H9 (cell line): ENCODE data around the gene FICD. TPM values are rescaled to one million over a fixed set of nuclear protein-coding genes. Genes with fewer than 3 reads are reported as not detected.

Experiments used
- DNase-seq: peaks from one replicate; pipeline ENCODE4 v3.0.0-alpha.2; 2017
- H2AFZ ChIP-seq: one replicate; pipeline ENCODE4 v1.6.1; 2013; ENCODE audit warnings: mild to moderate bottlenecking, low read length, control low read depth, moderate library complexity
- H2AK5ac ChIP-seq: 2 replicates; pipeline ENCODE4 v1.6.1; 2013; ENCODE audit warnings: low read length, control low read depth, mixed read lengths; ENCODE audit not compliant: insufficient read length
- H2BK120ac ChIP-seq: one replicate; pipeline ENCODE4 v1.6.1; 2013; ENCODE audit warnings: low read depth, mild to moderate bottlenecking, low read length, control low read depth, inconsistent platforms; ENCODE audit not compliant: poor library complexity, severe bottlenecking
- H2BK12ac ChIP-seq: 2 replicates; pipeline ENCODE4 v1.6.1; 2013; ENCODE audit warnings: low read length, control low read depth, mixed read lengths, low read depth; ENCODE audit not compliant: insufficient read length
- H2BK15ac ChIP-seq: 2 replicates; pipeline ENCODE4 v1.6.1; 2013; ENCODE audit warnings: low read depth, low read length, control low read depth
- H2BK20ac ChIP-seq: one replicate; pipeline ENCODE4 v1.6.1; 2013; ENCODE audit warnings: low read depth, mild to moderate bottlenecking, low read length, control low read depth, inconsistent platforms; ENCODE audit not compliant: poor library complexity, severe bottlenecking
- H2BK5ac ChIP-seq: 2 replicates; pipeline ENCODE4 v1.6.1; 2013; ENCODE audit warnings: low read length, control low read depth, mixed read lengths; ENCODE audit not compliant: insufficient read length
- H3K14ac ChIP-seq: 2 replicates; pipeline ENCODE4 v1.6.1; 2013; ENCODE audit warnings: low read length, control low read depth; ENCODE audit not compliant: insufficient read depth
- H3K18ac ChIP-seq: 2 replicates; pipeline ENCODE4 v1.6.1; 2013; ENCODE audit warnings: low read depth, mild to moderate bottlenecking, mixed read lengths, low read length, control low read depth; ENCODE audit not compliant: insufficient read length
- H3K23ac ChIP-seq: 2 replicates; pipeline ENCODE4 v1.6.1; 2013; ENCODE audit warnings: low read length, control low read depth, mixed read lengths, low read depth; ENCODE audit not compliant: insufficient read length
- H3K23me2 ChIP-seq: 2 replicates; pipeline ENCODE4 v1.6.1; 2013; ENCODE audit warnings: low read depth, mild to moderate bottlenecking, mixed read lengths, low read length, control low read depth; ENCODE audit not compliant: insufficient read length, poor library complexity, severe bottlenecking
- H3K27ac ChIP-seq: 2 replicates; pipeline ENCODE4 v1.5.1; 2013; ENCODE audit warnings: low read length, control low read depth, mixed read lengths, low read depth; ENCODE audit not compliant: insufficient read length
- H3K27me3 ChIP-seq: 2 replicates; pipeline ENCODE4 v1.6.1; 2013; ENCODE audit warnings: low read length, control low read depth, inconsistent platforms; ENCODE audit not compliant: insufficient read depth
- H3K4ac ChIP-seq: 2 replicates; pipeline ENCODE4 v1.6.1; 2013; ENCODE audit warnings: low read depth, mild to moderate bottlenecking, control low read depth, inconsistent platforms, low read length, moderate library complexity
- H3K4me1 ChIP-seq: 2 replicates; pipeline ENCODE4 v1.6.1; 2013; ENCODE audit warnings: low read length, control low read depth, inconsistent platforms; ENCODE audit not compliant: insufficient read depth
- H3K4me2 ChIP-seq: 2 replicates; pipeline ENCODE4 v1.6.1; 2013; ENCODE audit warnings: low read length, control low read depth, mixed read lengths; ENCODE audit not compliant: insufficient read length, insufficient read depth
- H3K56ac ChIP-seq: 2 replicates; pipeline ENCODE4 v1.6.1; 2013; ENCODE audit warnings: low read depth, mild to moderate bottlenecking, mixed read lengths, low read length, control low read depth; ENCODE audit not compliant: insufficient read length
- H3K79me1 ChIP-seq: 2 replicates; pipeline ENCODE4 v1.6.1; 2013; ENCODE audit warnings: low read depth, mild to moderate bottlenecking, moderate library complexity, low read length, control low read depth, inconsistent platforms; ENCODE audit not compliant: insufficient read depth, poor library complexity, severe bottlenecking
- H3K79me2 ChIP-seq: 2 replicates; pipeline ENCODE4 v1.6.1; 2013; ENCODE audit warnings: low read length, control low read depth, inconsistent platforms; ENCODE audit not compliant: insufficient read depth
- H3K9ac ChIP-seq: 2 replicates; pipeline ENCODE4 v1.6.1; 2013; ENCODE audit warnings: low read length, control low read depth, mixed read lengths; ENCODE audit not compliant: insufficient read length; ENCODE audit errors: extremely low read depth
- H3K9me3 ChIP-seq: one replicate; pipeline ENCODE4 v1.6.1; 2013; ENCODE audit warnings: low read depth, low read length, inconsistent platforms; ENCODE audit not compliant: control insufficient read depth
- H3T11ph ChIP-seq: one replicate; pipeline ENCODE4 v1.6.1; 2013; ENCODE audit warnings: mild to moderate bottlenecking, low read length, control low read depth, inconsistent platforms
- H4K20me1 ChIP-seq: one replicate; pipeline ENCODE4 v1.6.1; 2013; ENCODE audit not compliant: control insufficient read depth, insufficient read length, insufficient read depth
- H4K5ac ChIP-seq: 2 replicates; pipeline ENCODE4 v1.6.1; 2013; ENCODE audit warnings: low read depth, mild to moderate bottlenecking, mixed read lengths, low read length, control low read depth; ENCODE audit not compliant: insufficient read length
- H4K8ac ChIP-seq: replicated peaks from 2 replicates; pipeline ENCODE4 v1.6.1; 2013; ENCODE audit warnings: low read length, control low read depth, mixed read lengths, low read depth; ENCODE audit not compliant: insufficient read length
- H4K91ac ChIP-seq: 2 replicates; pipeline ENCODE4 v1.6.1; 2013; ENCODE audit warnings: low read depth, mild to moderate bottlenecking, moderate library complexity, mixed read lengths, low read length, control low read depth; ENCODE audit not compliant: insufficient read length
- H3K27ac Mint-ChIP-seq, 3 experiments: 2 replicates in 2 of 3; 3 replicates in 1 of 3; pipeline ENCODE4 v1.8.0; 2020 to 2021; ENCODE audit warnings: mixed read lengths in 3 of 3, mild to moderate bottlenecking in 1 of 3, moderate library complexity in 1 of 3
- H3K27me3 Mint-ChIP-seq: 2 replicates; pipeline ENCODE4 v1.8.0; 2021; ENCODE audit warnings: low read depth, mild to moderate bottlenecking, moderate library complexity, mixed read lengths
- H3K36me3 Mint-ChIP-seq, 3 experiments: 2 replicates in 2 of 3; 3 replicates in 1 of 3; pipeline ENCODE4 v1.8.0; 2020 to 2021; ENCODE audit warnings: low read depth in 3 of 3, mixed read lengths in 3 of 3; ENCODE audit not compliant: insufficient read depth in 1 of 3
- H3K4me1 Mint-ChIP-seq, 2 experiments: 2 replicates each; pipeline ENCODE4 v1.8.0; 2020; ENCODE audit warnings: mixed read lengths in 2 of 2
- H3K4me3 Mint-ChIP-seq, 2 experiments: 2 replicates in 1 of 2; 3 replicates in 1 of 2; pipeline ENCODE4 v1.8.0; 2020 to 2021; ENCODE audit warnings: mild to moderate bottlenecking in 2 of 2, mixed read lengths in 2 of 2, moderate library complexity in 1 of 2
- H3K9me3 Mint-ChIP-seq, 2 experiments: 2 replicates in 1 of 2; 3 replicates in 1 of 2; pipeline ENCODE4 v1.8.0; 2020; ENCODE audit warnings: mild to moderate bottlenecking in 2 of 2, mixed read lengths in 2 of 2, moderate library complexity in 1 of 2
- CTCF ChIP-seq: fragments of 200-600 bp; sonication (generic); conservative IDR thresholded peaks from 3 replicates; pipeline ENCODE4 v1.8.0; 2021; ENCODE audit warnings: antibody characterized with exemption, mild to moderate bottlenecking
- WGBS: extraction: QIAGEN DNeasy Blood & Tissue Kit; methylation state at CpG from one replicate; pipeline ENCODE4 v1.1.7; 2013; ENCODE audit warnings: missing lambda C conversion rate, low lambda C conversion rate, mixed read lengths; ENCODE audit not compliant: insufficient read length; ENCODE audit errors: extremely low coverage; 5-methylcytosine and 5-hydroxymethylcytosine counted together
- total RNA-seq: library from RNA; stranded (reverse); gene quantifications from 2 replicates; pipeline ENCODE4 v1.2.1, GENCODE V29; 2021

FICD gene
- total RNA-seq, 1 experiment from 2014 or later: 5.1 TPM

GRCh38 chr12:108495054-108495453 is 20.0 kb upstream of the FICD start:
- Histone ChIP-seq H3K9me3 (no peaks in the 10 kb centered on the region), H3K4me2 (no peak overlapping the region), H3K14ac (no peak overlapping the region), H2BK120ac (no peak overlapping the region), H3K4me1 (no peaks in the 10 kb centered on the region), H2BK15ac (no peak overlapping the region), H3K18ac (no peak overlapping the region), H3K79me1 (no peaks in the 10 kb centered on the region), H3K23ac (no peak overlapping the region), H2BK20ac (no peak overlapping the region), H3K27me3 (no peaks in the 10 kb centered on the region), H3K9ac (no peak overlapping the region), H3K23me2 (no peaks in the 10 kb centered on the region), H4K5ac (no peak overlapping the region), H3K56ac (no peak overlapping the region), H3K27ac (no peak overlapping the region), H4K8ac (no peak overlapping the region), H4K91ac (no peak overlapping the region), H3K4ac (no peak overlapping the region), H2BK12ac (no peak overlapping the region), H3T11ph (no peak overlapping the region), H4K20me1 (no peaks in the 10 kb centered on the region), H2AK5ac (no peak overlapping the region), H2BK5ac (no peak overlapping the region), H3K79me2 (no peaks in the 10 kb centered on the region), H2AFZ (no peak overlapping the region)
- peak; percentile 62 for DNase-seq
- H3K36me3 Mint-ChIP-seq: no peaks in the 10 kb centered on the region
- no peak overlapping the region for H3K4me3 Mint-ChIP-seq
- no peaks in the 10 kb centered on the region; a peak in 1 of 5 replicates for H3K9me3 Mint-ChIP-seq
- TF ChIP-seq CTCF: peak; percentile 94
- no CpG with 5 or more reads among the region's 1 CpG for WGBS
- H3K4me1 Mint-ChIP-seq: no peaks in the 10 kb centered on the region
- no peak overlapping the region for H3K27ac Mint-ChIP-seq
- peaks cover 11% of the 10 kb centered on the region for H3K27me3 Mint-ChIP-seq
